MCF 10A (cell line): ENCODE measurements around the gene MAP3K10. TPM values are rescaled to one million over a fixed set of nuclear protein-coding genes. Genes with fewer than 3 reads are reported as not detected.

Experiments
- BruUV-seq: library from RNA; stranded (reverse); fragments of 400-500 nt; replicated peaks from 2 replicates; lab custom pipeline; 2021; lab: Mats Ljungman, UMichigan
- CTCF ChIA-PET: fragments of 300-600 bp; sonication (Branson Sonifier 250); formaldehyde crosslinking; extraction: SDS; loops from one replicate; lab custom pipeline; 2021; ENCODE audit warnings: antibody characterized with exemption, inconsistent platforms; lab: Yijun Ruan, JAX
- POLR2A ChIA-PET: fragments of 300-600, 350-650 bp; sonication (Branson Sonifier 250); formaldehyde crosslinking; extraction: SDS; loops from one replicate; lab custom pipeline; 2020; ENCODE audit warnings: antibody characterized with exemption, inconsistent platforms; lab: Yijun Ruan, JAX
- DNase-seq: peaks from one replicate; pipeline ENCODE4 v3.0.0-alpha.2; 2018; ENCODE audit not compliant: unreplicated experiment
- H3K27ac Mint-ChIP-seq: one replicate; pipeline ENCODE4 v1.8.0; 2022; ENCODE audit warnings: mild to moderate bottlenecking, low read depth, mixed read lengths; ENCODE audit not compliant: unreplicated experiment
- H3K27me3 Mint-ChIP-seq: one replicate; pipeline ENCODE4 v1.8.0; 2022; ENCODE audit warnings: mixed read lengths; ENCODE audit not compliant: insufficient read depth, unreplicated experiment
- H3K36me3 Mint-ChIP-seq: one replicate; pipeline ENCODE4 v1.8.0; 2022; ENCODE audit warnings: mild to moderate bottlenecking, moderate library complexity, mixed read lengths; ENCODE audit not compliant: insufficient read depth, unreplicated experiment
- H3K4me1 Mint-ChIP-seq: one replicate; pipeline ENCODE4 v1.8.0; 2022; ENCODE audit warnings: mixed read lengths; ENCODE audit not compliant: insufficient read depth, unreplicated experiment
- H3K4me3 Mint-ChIP-seq: one replicate; pipeline ENCODE4 v1.8.0; 2022; ENCODE audit warnings: mild to moderate bottlenecking, moderate library complexity, mixed read lengths; ENCODE audit not compliant: unreplicated experiment
- H3K9me3 Mint-ChIP-seq: one replicate; pipeline ENCODE4 v1.8.0; 2022; ENCODE audit warnings: mixed read lengths; ENCODE audit not compliant: unreplicated experiment
- CTCF ChIP-seq: fragments of 200-600 bp; IDR thresholded peaks from one replicate; pipeline ENCODE4 v1.8.0; 2022; ENCODE audit warnings: antibody characterized with exemption, mild to moderate bottlenecking; ENCODE audit not compliant: unreplicated experiment
- intact Hi-C: fragments of 100-400 bp; cut with micrococcal nuclease; formaldehyde crosslinking; loops from 2 replicates; pipeline ENCODE4 v1.14.1; 2022
- total RNA-seq: library from RNA; stranded (reverse); gene quantifications from 2 replicates; pipeline ENCODE4 v1.2.3, GENCODE V29; 2022

MAP3K10 gene
- total RNA-seq, 1 experiment from 2014 or later, result 17.1 TPM

GRCh38 chr19:40147693-40148347, 43.4 kb upstream of the MAP3K10 start:
- ChIA-PET POLR2A (interaction anchor here (0.6 to 1.2 kb wide), 6 partner anchors 12 to 1171 kb away, joined by 3 to 5 read pairs (median 3); partner anchors contain the start of gene TTC9B), CTCF (interaction anchor here (0.5 to 1.3 kb wide), 8 partner anchors 10 to 515 kb away, joined by 3 to 5 read pairs (median 4); no protein-coding TSS in a partner anchor)
- Mint-ChIP-seq H3K27ac (peak overlapping the region; percentile 88), H3K9me3 (no peaks in the 10 kb centered on the region), H3K4me1 (peaks cover 16% of the 10 kb centered on the region), H3K36me3 (no peaks in the 10 kb centered on the region), H3K4me3 (peak overlapping the region; percentile 43), H3K27me3 (no peaks in the 10 kb centered on the region)
- BruUV-seq, result no TSS peak
- TF ChIP-seq CTCF, result no peak
- peak; percentile 82 for DNase-seq
- intact Hi-C loops, result loop anchor here (10.0 kb wide), 2 partner anchors 377 to 487 kb away; no protein-coding TSS in a partner anchor

GRCh38 chr19:40149501-40149900, 41.7 kb upstream of the MAP3K10 start:
- Mint-ChIP-seq H3K27me3 (no peaks in the 10 kb centered on the region), H3K4me3 (no peak overlapping the region), H3K4me1 (peaks cover 16% of the 10 kb centered on the region), H3K36me3 (no peaks in the 10 kb centered on the region), H3K27ac (no peak overlapping the region), H3K9me3 (no peaks in the 10 kb centered on the region)
- no peak for DNase-seq
- TF ChIP-seq CTCF, result no peak
- intact Hi-C loops, result loop anchor here (10.0 kb wide), 2 partner anchors 375 to 485 kb away; no protein-coding TSS in a partner anchor
- ChIA-PET CTCF (no interaction called here), POLR2A (no interaction called here)
- no TSS peak for BruUV-seq

- no peaks in the 10 kb centered on the region for H3K36me3 Mint-ChIP-seq
- CTCF ChIA-PET, result interaction anchor here (0.9 kb wide), 1 partner anchor 13 kb away, joined by 3 read pairs; no protein-coding TSS in a partner anchor
- DNase-seq, result no peak
- peaks cover 16% of the 10 kb centered on the region for H3K4me1 Mint-ChIP-seq
- H3K27me3 Mint-ChIP-seq, result no peaks in the 10 kb centered on the region
- no TSS peak for BruUV-seq
- H3K27ac Mint-ChIP-seq, result no peak overlapping the region
- POLR2A ChIA-PET, result no interaction called here
- no peak overlapping the region for H3K4me3 Mint-ChIP-seq
- H3K9me3 Mint-ChIP-seq, result no peaks in the 10 kb centered on the region
- intact Hi-C loops, result no loop called here
- TF ChIP-seq CTCF, result no peak
These were observed 41.1 kb upstream of the MAP3K10 start for GRCh38 chr19:40150170-40150569.

GRCh38 chr19:40154121-40154680, 37.0 kb upstream of the MAP3K10 start:
- ChIA-PET CTCF (interaction anchor here (0.6 to 2.3 kb wide), 4 partner anchors 9 to 21 kb away, joined by 3 to 8 read pairs (median 3); no protein-coding TSS in a partner anchor), POLR2A (interaction anchor here (0.6 kb wide), 1 partner anchor 1251 kb away, joined by 3 read pairs; no protein-coding TSS in a partner anchor)
- intact Hi-C loops, result no loop called here
- Mint-ChIP-seq H3K27ac (no peak overlapping the region), H3K36me3 (no peaks in the 10 kb centered on the region), H3K9me3 (no peaks in the 10 kb centered on the region), H3K27me3 (no peaks in the 10 kb centered on the region), H3K4me3 (no peak overlapping the region), H3K4me1 (peaks cover 8% of the 10 kb centered on the region)
- TF ChIP-seq CTCF, result no peak
- no TSS peak for BruUV-seq
- no peak for DNase-seq
